Measurements from ENCODE around the gene ARHGEF40.

ARHGEF40 gene

GRCh38 chr14:21070083-21070609 lies at the start of gene ARHGEF40:
Gene ARHGEF40, plus strand, starts transcription at chr14:21070304. Its CDS starts 93 bp downstream, at chr14:21070397.
- peak; percentile 56 for DNase-seq

- DNase-seq, result no peak
These were observed 49.0 kb upstream of the ARHGEF40 start for GRCh38 chr14:21020977-21021545.

- no peak for DNase-seq
These were observed 47.4 kb upstream of the ARHGEF40 start for GRCh38 chr14:21022686-21023085.

- DNase-seq, result no peak
These were observed 46.9 kb upstream of the ARHGEF40 start for GRCh38 chr14:21023174-21023573.

GRCh38 chr14:21023817-21024584 lies 46.1 kb upstream of the ARHGEF40 start:
- no peak for DNase-seq

GRCh38 chr14:21024585-21025370 lies 45.3 kb upstream of the ARHGEF40 start, which contains the start of gene NDRG2:
Gene NDRG2, minus strand, starts transcription at chr14:21025061. Its CDS starts 1,746 bp downstream, at chr14:21023315.
- DNase-seq, result peak; percentile 42

GRCh38 chr14:21025371-21026273 lies 44.5 kb upstream of the ARHGEF40 start:
- DNase-seq, result no peak

- DNase-seq, result no peak
These were observed 43.7 kb upstream of the ARHGEF40 start for GRCh38 chr14:21026274-21026987.

GRCh38 chr14:21026988-21027315 lies 43.2 kb upstream of the ARHGEF40 start:
- DNase-seq, result no peak

- no peak for DNase-seq
These were observed 40.2 kb upstream of the ARHGEF40 start, which contains the start of gene TPPP2 for GRCh38 chr14:21029917-21030316. Gene TPPP2, plus strand, starts transcription at chr14:21030217. Its CDS starts 365 bp downstream, at chr14:21030582.

GRCh38 chr14:21030531-21030930 lies 39.6 kb upstream of the ARHGEF40 start:
- DNase-seq, result no peak

GRCh38 chr14:21032326-21033132 lies 37.6 kb upstream of the ARHGEF40 start:
- no peak for DNase-seq

GRCh38 chr14:21033133-21033698 lies 36.9 kb upstream of the ARHGEF40 start:
- DNase-seq, result no peak

- DNase-seq, result no peak
These were observed 35.4 kb upstream of the ARHGEF40 start, which contains the start of gene RNASE13 for GRCh38 chr14:21034707-21035106. Gene RNASE13, minus strand, starts transcription at chr14:21034807. Its CDS starts 519 bp downstream, at chr14:21034288.

GRCh38 chr14:21036751-21037150 lies 33.4 kb upstream of the ARHGEF40 start:
- no peak for DNase-seq

GRCh38 chr14:21037156-21037555 lies 32.9 kb upstream of the ARHGEF40 start:
- no peak for DNase-seq

- peak; percentile 52 for DNase-seq
These were observed 31.4 kb upstream of the ARHGEF40 start for GRCh38 chr14:21038441-21039422.

GRCh38 chr14:21039585-21040369 lies 30.3 kb upstream of the ARHGEF40 start:
- DNase-seq, result peak; percentile 21

Measured in NCI-H774 (cell line).